AG08395 (cell line): ENCODE data around the gene ONECUT3.

Source experiments
- DNase-seq: peaks from one replicate; pipeline ENCODE4 v3.0.0; 2012; ENCODE audit warnings: mixed read lengths, low spot score

ONECUT3 gene

DNA sequence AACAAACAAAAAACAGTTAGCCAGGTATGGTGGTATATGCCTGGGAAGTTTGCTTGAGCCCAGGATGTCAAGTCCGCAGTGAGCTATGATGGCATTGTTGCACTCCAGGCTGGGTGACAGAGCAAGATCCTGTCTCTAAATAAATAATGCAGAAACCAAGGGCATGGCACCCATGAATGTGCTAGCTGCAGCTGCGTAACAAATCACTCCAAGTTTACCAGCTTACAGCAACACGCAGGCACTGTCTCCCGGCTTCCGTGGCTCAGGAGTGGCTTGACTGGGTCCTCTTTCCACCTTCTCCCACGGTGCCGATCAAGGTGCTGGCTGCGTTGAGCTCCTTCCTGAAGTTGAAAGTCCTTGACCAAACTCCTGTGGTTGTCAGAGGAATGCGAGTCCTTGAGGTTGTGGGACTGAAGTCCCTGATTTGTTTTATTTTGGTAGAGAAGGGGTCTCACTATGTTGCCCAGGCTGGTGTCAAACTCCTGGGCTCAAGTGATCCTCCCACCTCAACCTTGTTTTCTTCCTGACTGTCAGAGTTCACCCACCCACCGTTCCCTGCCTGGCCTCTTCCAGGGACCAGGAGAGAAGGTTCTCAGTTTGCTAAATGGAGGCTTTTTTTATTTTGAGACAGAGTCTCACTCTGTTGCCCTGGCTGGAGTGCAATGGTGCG lies 13.2 kb upstream of the ONECUT3 start:
- DNase-seq: no peak

GRCh38 chr19:1742989-1743696 lies 10.2 kb upstream of the ONECUT3 start:
- no peak for DNase-seq

GRCh38 chr19:1744133-1744665 lies 9.1 kb upstream of the ONECUT3 start:
- no peak for DNase-seq

- DNase-seq: no peak
Measured at GRCh38 chr19:1744822-1745563, 8.3 kb upstream of the ONECUT3 start.

DNA sequence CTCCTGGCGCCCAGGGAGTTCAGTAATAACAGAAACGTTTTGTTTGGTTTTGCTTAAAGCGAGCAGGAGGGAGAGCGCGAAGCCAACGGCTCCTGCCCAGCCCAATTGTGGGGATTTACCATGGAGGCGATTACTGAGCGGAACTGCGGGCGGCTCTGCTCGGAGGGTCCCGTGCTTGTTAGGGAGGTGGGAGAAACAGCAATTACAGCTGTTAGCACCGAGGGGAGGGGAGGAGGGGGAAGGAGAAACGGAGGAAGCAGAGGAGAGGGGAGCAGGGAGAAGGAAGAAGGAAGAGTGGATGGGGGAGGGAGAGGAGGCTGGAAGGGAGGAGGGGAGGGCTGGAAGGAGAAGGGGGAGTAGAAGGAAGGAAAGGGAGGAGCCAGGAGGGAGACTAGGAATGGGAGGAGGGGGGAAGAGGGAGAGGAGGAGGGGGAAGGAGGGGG lies 7.7 kb upstream of the ONECUT3 start:
- DNase-seq: no peak

DNA sequence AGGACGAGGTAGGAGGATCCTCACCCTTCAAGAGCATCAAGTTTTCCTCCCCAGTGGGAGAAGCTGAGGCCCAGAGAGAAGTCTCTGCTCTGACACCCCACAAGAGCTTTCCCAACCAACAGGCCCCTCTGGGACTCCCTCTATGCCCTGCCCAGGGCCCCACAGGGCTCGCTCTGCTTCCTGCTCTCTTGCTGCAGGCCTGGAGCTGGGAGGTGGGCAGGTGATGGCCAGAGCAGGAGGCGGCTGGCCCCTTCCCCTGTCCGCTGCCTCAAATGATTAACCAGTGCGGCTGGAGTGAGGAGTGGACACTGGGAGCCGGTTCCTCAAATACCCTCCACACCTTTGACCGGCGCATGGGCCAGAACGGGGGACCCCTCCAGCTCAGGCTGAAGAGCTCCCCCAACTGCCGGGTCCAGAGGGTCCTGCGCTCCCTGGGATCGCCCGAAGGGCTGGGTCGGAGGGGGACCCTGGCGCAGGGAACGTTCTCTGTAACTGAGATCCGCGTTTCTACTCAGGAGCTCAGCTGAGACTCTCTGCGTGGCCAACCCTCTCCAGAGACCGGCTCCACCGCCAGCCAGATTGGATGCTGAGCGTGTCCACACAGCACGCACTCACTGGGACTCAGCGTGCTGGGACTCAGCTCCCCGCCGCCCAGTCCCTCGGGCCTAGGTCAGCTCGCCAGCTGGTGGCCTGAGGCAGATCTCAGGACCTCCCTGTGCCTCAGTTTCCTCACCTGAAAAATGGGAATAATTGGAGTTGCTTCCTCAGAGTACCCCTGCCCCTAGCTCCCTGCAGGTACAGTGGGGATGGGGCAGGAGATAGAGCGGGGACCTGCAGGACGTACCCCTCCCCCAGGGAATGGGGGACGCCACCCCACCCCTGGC lies 6.7 kb upstream of the ONECUT3 start:
- peak; percentile 49 for DNase-seq

DNA sequence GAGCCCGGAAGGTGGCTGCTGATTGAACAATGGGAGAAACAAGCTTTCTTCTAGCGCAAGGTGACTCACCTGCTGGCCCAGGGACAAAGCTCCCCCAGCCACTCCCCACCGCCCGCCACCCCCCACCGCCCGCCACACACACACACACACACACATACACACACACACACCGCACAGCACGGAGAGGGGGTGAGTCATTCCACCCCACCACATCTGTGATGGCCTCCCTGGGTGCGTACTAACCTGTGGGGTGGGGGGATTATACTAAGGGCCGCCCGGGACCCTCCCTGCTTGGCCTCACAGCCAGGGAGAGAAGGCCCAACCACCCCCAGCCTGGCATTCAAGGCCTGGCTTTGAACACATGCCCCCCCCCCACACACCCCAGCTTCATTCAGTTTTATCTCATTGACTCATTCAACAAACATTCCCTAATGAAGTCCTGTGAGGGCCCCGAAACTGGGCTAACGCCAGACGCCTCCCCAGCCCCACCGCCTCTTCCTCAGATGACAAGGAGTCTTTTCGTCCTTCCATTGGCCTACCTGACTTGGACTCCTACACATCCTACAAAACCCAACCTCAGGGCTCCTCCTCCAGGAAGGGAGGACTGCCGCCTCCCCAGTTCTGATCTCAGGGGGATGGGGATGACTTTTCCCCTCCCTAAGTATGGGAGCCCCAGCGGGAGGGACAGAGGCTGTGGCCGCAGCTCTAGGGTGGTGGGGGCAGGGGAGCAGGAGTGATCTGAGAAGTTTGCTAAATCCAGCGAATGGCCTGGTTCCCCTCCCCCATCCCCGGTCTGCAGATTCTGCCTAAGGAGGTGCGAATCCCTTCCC lies 5.8 kb upstream of the ONECUT3 start:
- peak; percentile 84 for DNase-seq

- DNase-seq: no peak
Measured at GRCh38 chr19:1748115-1748872, 5.0 kb upstream of the ONECUT3 start.

DNA sequence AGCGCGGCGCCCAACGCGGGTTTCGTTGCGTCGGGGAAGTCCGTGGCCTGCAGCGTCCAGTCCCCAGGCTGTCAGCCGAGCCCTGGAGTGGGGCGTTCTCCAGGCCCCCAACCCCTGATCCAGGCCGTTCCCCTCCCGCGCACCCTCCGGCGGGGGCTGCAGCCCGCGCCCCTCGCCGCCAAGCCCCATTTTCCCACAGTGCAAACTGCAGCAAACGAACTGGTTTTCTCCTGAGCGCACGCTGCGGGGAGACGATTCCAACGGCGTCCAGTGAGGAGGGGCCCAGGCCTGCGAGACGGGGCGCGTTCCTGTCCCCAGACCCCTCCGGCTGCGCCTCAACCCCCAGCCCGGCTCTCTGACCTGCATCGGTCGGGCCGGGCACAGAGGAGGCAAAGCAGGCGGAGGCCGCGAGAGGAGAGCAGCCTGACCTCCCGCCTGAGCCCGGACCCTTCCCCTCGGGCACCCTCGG lies 4.4 kb upstream of the ONECUT3 start:
- no peak for DNase-seq

DNA sequence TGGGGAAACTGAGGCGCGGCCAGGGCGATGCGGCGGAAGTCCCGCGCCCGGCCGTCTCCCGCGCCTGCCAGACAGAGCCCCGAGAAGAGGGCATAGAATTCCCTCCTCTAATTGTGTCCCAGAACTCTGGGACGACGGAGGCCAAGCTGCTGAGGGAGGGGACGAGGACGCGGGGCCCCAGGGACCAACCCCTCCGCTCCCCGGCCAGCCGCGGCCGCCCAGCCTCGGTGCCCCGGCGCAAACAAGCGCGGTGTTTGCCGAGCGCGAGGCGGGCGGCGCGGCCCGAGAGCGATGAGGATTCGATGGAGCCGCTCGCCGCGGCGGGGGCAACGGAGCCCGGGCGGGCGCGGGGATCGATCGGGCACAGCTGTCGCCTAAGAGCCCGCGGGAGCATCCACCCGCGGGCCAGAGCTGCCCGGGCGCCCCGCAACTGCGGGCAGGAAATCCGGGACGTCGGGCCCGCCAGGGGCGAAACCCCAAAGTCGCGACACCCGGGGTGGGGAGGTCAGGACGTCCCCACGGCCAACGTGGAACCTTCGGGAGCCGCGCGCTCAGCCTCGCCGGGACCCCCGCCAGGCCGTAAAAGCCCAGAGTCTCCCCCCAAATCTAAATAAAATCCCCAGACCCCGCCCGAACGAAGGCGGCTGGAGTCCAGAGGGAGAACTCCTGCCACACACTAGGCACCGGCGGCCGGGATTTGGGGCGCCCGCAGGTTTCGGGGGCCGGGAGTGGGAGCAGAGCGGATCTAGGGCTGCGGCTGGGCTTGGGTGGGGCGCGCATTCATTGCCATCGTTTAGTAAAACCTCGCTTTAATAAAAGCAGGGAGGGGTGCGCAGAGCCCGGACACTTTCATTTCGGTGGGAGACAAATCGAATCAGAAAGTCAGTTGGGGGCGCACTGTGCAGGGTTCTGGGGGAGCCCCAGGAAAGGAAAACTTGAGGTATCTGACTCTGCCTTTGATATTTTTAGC lies 3.6 kb upstream of the ONECUT3 start:
- DNase-seq: no peak

DNA sequence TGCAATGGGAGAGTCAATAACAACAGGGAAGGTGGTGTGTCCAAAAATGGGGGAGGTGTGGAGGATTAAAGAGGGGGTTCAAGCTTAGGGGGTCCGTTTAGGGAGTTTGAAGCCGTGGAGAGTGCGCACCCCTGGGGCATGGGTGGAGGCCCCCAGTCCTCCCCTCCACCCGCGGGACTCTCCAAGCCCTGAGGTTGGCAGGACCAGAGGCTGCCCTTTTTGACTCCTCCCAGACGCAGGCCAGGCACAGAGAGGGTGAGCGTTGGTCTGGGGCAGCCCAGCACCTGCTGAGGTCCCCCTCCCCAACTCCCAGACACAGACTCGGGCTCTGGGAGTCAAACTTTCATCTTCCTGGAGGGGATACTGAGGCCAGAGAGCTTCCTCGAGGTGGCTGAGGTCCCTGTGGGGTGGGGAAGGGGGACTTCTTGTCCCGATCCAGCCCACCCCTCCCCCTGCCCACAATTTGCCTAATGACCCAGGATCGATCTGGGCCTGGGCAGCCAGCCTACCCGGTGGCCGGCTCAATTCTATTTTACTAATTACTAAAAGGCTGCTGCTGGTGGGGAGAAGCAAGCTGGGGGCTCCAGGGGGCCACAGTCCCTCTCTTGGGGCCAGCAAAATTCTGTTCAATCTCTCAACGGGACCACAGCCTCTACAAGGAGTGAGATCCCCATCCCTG lies 2.8 kb upstream of the ONECUT3 start:
- no peak for DNase-seq

GRCh38 chr19:1751367-1752008 lies 1.8 kb upstream of the ONECUT3 start:
- DNase-seq: no peak

GRCh38 chr19:1752009-1752756 lies 1.1 kb upstream of the ONECUT3 start:
- DNase-seq: no peak

DNA sequence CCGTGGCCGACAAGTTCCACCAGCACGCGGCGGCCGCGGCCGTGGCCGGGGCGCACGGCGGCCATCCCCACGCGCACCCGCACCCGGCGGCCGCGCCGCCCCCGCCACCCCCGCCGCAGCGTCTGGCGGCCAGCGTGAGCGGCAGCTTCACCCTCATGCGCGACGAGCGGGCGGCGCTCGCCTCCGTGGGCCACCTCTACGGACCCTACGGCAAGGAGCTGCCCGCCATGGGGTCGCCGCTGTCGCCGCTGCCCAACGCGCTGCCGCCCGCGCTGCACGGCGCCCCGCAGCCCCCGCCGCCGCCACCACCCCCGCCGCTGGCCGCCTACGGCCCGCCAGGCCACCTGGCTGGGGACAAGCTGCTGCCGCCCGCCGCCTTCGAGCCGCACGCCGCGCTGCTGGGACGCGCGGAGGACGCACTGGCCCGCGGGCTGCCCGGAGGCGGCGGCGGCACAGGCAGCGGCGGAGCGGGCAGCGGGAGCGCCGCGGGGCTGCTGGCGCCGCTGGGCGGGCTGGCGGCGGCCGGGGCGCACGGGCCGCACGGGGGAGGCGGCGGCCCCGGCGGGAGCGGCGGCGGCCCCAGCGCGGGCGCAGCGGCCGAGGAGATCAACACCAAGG lies 821 bp downstream of the ONECUT3 start:
- DNase-seq: no peak

DNA sequence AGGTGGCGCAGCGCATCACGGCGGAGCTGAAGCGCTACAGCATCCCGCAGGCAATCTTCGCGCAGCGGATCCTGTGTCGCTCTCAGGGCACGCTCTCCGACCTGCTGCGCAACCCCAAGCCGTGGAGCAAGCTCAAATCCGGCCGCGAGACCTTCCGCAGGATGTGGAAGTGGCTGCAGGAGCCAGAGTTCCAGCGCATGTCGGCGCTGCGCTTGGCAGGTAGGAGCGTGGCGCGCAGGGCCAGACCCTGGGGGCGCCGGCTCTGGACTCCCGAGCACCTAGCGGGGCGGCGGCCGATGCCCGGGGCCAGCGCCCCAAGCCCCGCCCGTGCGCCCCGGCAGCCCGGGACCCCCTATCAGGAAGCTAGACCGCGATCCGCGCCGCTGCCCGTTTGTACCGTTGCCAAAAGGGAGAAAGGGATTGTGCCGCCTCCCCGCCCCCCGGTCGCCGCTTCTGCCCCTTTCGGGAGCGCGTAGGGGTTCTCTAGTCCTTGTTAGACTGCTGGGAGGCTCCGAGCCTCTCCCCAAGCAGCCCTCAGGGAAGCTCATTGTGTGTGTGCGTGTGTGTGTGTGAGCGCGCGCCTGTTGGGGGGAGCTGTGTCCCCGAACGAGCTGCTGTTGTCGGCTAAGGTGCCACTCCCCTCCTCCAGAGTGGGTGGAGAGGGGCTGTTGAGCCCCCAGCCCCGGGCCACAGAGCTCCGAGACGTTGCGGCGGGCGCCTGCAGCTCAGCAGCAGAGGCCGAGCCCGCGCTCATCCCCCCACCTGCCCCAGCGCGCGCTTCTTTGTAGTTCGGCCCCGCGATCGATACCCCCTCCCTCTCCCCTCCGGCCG lies 1.5 kb downstream of the ONECUT3 start:
- DNase-seq: no peak
